Activated naive CD8-positive, alpha-beta T cell treated with anti-CD3 and anti-CD28 coated beads for 36 hours (primary cell): ENCODE results near the gene ATG9A. TPM values are rescaled to one million over a fixed set of nuclear protein-coding genes. Genes with fewer than 3 reads are reported as not detected.

Experiments used
- DNase-seq: peaks from one replicate; pipeline ENCODE4 v3.0.0; 2021
- H3K27ac Mint-ChIP-seq: one replicate; pipeline ENCODE4 v1.8.0; 2022; ENCODE audit warnings: mild to moderate bottlenecking, moderate library complexity, mixed read lengths
- H3K27me3 Mint-ChIP-seq: one replicate; pipeline ENCODE4 v1.8.0; 2022; ENCODE audit warnings: mild to moderate bottlenecking, mixed read lengths
- H3K36me3 Mint-ChIP-seq: one replicate; pipeline ENCODE4 v1.8.0; 2021; ENCODE audit warnings: mild to moderate bottlenecking, mixed read lengths
- H3K4me1 Mint-ChIP-seq: one replicate; pipeline ENCODE4 v1.8.0; 2021; ENCODE audit warnings: mixed read lengths
- H3K4me3 Mint-ChIP-seq: one replicate; pipeline ENCODE4 v1.8.0; 2022; ENCODE audit warnings: mild to moderate bottlenecking, moderate library complexity, mixed read lengths
- H3K9me3 Mint-ChIP-seq: one replicate; pipeline ENCODE4 v1.8.0; 2022; ENCODE audit warnings: mixed read lengths
- total RNA-seq, 2 experiments: library from RNA; stranded (reverse); gene quantifications; one replicate each; pipeline ENCODE4 v1.2.3, GENCODE V29; 2021

Gene ATG9A
- total RNA-seq, 2 experiments from 2014 or later: 47.1 to 55.0 TPM

DNA sequence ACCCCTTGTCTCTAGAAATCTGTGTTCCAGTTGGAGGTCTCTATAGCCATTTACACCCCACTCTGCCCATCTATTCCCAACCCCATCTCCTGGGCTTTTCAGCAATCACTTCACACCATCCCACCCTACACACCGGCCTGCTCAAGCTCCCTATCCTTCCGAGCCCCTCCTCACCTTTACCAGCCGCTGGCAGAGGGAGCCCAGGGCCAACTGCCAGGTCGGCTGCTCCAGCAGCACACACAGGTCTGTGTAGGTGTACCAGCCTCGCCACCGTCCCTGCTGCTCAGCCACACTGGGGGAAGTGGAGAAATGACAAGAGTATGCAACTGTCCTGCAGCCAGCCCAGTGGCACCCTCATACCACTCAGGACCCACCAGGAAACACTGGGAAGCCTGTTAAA is 56.3 kb downstream of the ATG9A start:
- peaks cover 10% of the 10 kb centered on the region for H3K36me3 Mint-ChIP-seq
- H3K4me3 Mint-ChIP-seq: no peak overlapping the region
- no peak overlapping the region for H3K27ac Mint-ChIP-seq
- no peaks in the 10 kb centered on the region for H3K9me3 Mint-ChIP-seq
- H3K4me1 Mint-ChIP-seq: peaks cover 33% of the 10 kb centered on the region
- no peak for DNase-seq
- H3K27me3 Mint-ChIP-seq: no peaks in the 10 kb centered on the region

DNA sequence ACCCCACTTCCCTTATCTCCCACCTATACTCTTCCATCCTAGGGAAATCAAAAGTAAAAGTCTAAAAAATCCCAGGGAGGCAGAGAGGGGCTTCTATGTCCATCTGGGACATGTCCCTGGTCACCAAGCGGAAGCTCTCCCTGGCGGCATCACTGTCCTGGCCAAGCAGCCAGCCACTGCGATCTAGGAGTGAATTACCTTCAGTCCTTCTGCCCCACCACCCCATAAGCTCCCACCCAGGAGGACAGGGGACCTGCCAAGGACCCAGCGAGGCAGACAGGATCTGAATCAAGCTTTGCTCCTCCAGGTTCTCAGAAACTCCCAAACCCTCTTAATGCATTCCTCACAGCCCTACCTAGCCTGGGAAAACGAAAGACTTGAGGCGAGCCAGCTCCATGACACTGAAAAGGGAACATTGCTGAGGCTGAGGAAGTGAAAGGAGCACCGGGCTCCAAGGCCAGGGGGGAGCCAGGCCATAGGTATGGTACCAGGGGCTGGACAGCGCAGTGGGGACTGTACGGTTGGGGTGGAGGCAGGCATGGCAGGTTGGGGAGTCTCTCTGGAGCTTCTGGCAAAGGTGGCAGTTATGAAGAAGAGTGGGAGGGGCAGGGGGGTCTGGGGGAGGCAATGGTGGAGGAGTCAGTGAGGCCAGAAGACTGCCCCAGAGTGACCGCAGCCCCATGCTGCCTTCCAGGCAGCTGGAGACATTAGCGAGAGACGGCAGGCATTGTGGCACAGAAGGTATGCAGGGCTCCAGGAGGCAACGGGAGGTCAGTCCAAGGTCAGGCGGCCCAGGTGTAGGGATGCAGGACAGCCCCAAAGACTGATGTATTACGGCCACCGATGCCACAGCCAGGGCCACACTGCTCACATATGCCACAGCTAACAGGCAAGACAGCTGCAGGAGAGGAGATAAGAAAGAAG is 56.9 kb downstream of the ATG9A start:
- DNase-seq: no peak
- H3K27me3 Mint-ChIP-seq: no peaks in the 10 kb centered on the region
- H3K4me3 Mint-ChIP-seq: no peak overlapping the region
- no peak overlapping the region for H3K27ac Mint-ChIP-seq
- peaks cover 10% of the 10 kb centered on the region for H3K36me3 Mint-ChIP-seq
- peaks cover 31% of the 10 kb centered on the region for H3K4me1 Mint-ChIP-seq
- no peaks in the 10 kb centered on the region for H3K9me3 Mint-ChIP-seq

DNA sequence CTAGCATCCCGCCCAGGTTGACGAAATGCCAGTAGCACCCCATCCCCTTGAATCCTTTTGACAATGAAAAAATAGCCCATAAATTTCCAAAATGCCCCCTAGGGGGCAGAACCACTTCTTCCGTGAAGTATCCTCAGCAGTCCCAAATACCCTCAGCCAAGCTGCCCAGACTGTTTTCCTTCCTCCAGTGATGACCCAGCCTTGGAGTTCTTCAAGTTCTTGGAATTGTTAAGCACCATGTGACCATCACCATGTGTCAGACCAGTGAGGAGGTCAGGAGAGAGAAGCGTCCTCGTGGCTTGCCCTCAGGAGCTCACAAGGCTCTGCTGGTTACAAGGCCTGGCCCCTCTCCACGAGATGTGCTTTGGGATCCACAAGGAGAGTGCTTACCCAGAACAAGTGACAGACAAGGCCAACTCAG is 58.2 kb downstream of the ATG9A start:
- no peak for DNase-seq
- Mint-ChIP-seq H3K4me1 (peaks cover 31% of the 10 kb centered on the region), H3K4me3 (no peak overlapping the region), H3K36me3 (peaks cover 10% of the 10 kb centered on the region), H3K9me3 (no peaks in the 10 kb centered on the region), H3K27me3 (no peaks in the 10 kb centered on the region), H3K27ac (no peak overlapping the region)

DNA sequence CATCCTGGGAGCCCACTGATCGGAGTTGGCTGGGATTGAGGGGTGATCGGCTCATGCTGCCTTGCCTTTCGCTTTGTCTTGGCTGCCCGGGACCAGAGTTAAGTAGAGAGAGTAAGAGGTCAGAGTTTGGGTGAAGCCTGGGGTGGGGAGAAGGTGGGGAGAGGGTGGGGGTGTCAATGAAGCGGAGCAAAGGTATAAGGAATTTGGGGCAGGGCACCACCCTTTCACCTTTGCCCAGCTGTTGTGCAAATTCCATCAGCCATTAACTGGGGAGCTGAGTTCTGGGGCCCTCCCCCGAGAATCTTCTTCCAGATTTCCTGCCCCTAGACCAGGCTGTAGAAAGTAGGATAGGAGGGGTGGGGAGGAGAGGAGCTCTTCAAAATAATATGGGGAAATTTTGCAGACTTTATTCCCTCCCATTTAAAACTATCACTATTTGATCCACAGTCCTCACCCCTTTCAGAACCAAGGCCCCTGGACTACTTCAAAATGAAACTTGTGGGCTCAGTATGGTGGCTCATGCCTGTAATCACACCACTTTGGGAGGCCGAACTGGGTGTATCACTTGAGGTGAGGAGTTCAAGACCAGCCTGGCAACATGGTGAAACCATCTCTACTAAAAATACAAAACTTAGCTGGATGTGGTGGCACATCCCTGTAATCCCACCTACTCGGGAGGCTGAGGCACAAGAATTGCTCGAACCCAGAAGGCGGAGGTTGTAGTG is 59.3 kb downstream of the ATG9A start, which contains the start of gene SLC23A3:
SLC23A3 (minus strand) TSS at position 100 of the 725 bp plus-strand sequence; CDS start at position 55, 45 bp downstream.
- DNase-seq: no peak
- H3K27ac Mint-ChIP-seq: no peak within 1 kb of the TSS
- H3K4me1 Mint-ChIP-seq: peaks cover 20% of the 10 kb centered on the region
- H3K36me3 Mint-ChIP-seq: peaks cover 10% of the 10 kb centered on the region
- no peak within 1 kb of the TSS for H3K4me3 Mint-ChIP-seq
- H3K27me3 Mint-ChIP-seq: no peaks in the 10 kb centered on the region
- no peaks in the 10 kb centered on the region for H3K9me3 Mint-ChIP-seq

Other genes with a start within 250 kb of the ATG9A start
- not detected for gene FEV, start 244.5 kb downstream of the ATG9A start, total RNA-seq
- not detected for gene CRYBA2, start 236.2 kb downstream of the ATG9A start, total RNA-seq
- gene CFAP65, start 188.1 kb downstream of the ATG9A start, total RNA-seq: not detected
- not detected for gene IHH, start 168.7 kb downstream of the ATG9A start, total RNA-seq
- 10 to 100 TPM; 19.8 to 21.1 TPM for gene NHEJ1, start 68.8 kb downstream of the ATG9A start, total RNA-seq
- 1 to 10 TPM in 1 of 2 experiments, under 1 TPM in 1; 0.92 to 1.1 TPM for gene SLC23A3, start 59.6 kb downstream of the ATG9A start, total RNA-seq
- gene CNPPD1, start 52.7 kb downstream of the ATG9A start, total RNA-seq: 10 to 100 TPM; 44.1 to 50.2 TPM
- 10 to 100 TPM; 54.2 to 57.7 TPM for gene RETREG2, start 51.4 kb downstream of the ATG9A start, total RNA-seq
- gene ZFAND2B, start 22.9 kb downstream of the ATG9A start, total RNA-seq: 10 to 100 TPM; 22.8 to 27.2 TPM
- gene ABCB6, start 10.7 kb downstream of the ATG9A start, total RNA-seq: 10 to 100 TPM; 20.4 to 21.3 TPM
- gene ANKZF1, start 170 bp upstream of the ATG9A start, total RNA-seq: 100 to 1,000 TPM; 102 to 114 TPM
- 1 to 10 TPM; 1.6 to 3.0 TPM for gene GLB1L, start 15.8 kb upstream of the ATG9A start, total RNA-seq
- 10 to 100 TPM; 27.8 to 30.7 TPM for gene STK16, start 15.8 kb upstream of the ATG9A start, total RNA-seq
- not detected for gene TUBA4B, start 23.6 kb upstream of the ATG9A start, total RNA-seq
- 100 to 1,000 TPM; 208 to 212 TPM for gene TUBA4A, start 24.3 kb upstream of the ATG9A start, total RNA-seq
- gene DNAJB2, start 49.7 kb upstream of the ATG9A start, total RNA-seq: 10 to 100 TPM; 43.8 to 47.5 TPM
- gene PTPRN, start 79.8 kb upstream of the ATG9A start, total RNA-seq: 1 to 10 TPM; 1.7 to 2.5 TPM
- gene RESP18, start 103.1 kb upstream of the ATG9A start, total RNA-seq: not detected
- 100 to 1,000 TPM; 122 to 123 TPM for gene DNPEP, start 158.3 kb upstream of the ATG9A start, total RNA-seq
- under 1 TPM; 0.26 to 0.39 TPM for gene DES, start 188.7 kb upstream of the ATG9A start, total RNA-seq
- 1 to 10 TPM; 1.5 to 1.6 TPM for gene SPEG, start 205.2 kb upstream of the ATG9A start, total RNA-seq